PC-3 (cell line): Measurements from ENCODE around the gene TMEM94. TPM values are rescaled to one million over a fixed set of nuclear protein-coding genes. Genes with fewer than 3 reads are reported as not detected.
"Not testable (repeated sequence)": the region's sequence is repeated elsewhere in the genome, so short reads cannot be mapped to it uniquely, and the experiment has no call there.

Experiments
- ATAC-seq: fragments of 200-7000 bp; cut with Tn5 transposase; 2 replicates; pipeline ENCODE4 v1.9.1; 2020; ENCODE audit warnings: mild to moderate bottlenecking, moderate library complexity
- BruUV-seq: library from RNA; stranded (reverse); fragments of 400-500 nt; replicated peaks from 2 replicates; lab custom pipeline; 2021; lab: Mats Ljungman, UMichigan
- CTCF ChIA-PET: fragments of 300-600 bp; sonication (Branson Sonifier 250); formaldehyde crosslinking; loops from one replicate; lab custom pipeline; 2022; ENCODE audit warnings: antibody characterized with exemption; lab: Charles Lee
- POLR2A ChIA-PET: fragments of 300-600 bp; sonication (Branson Sonifier 250); formaldehyde crosslinking; loops from one replicate; lab custom pipeline; 2022; ENCODE audit warnings: antibody characterized with exemption; ENCODE audit not compliant: unreplicated experiment; lab: Charles Lee
- DNase-seq: peaks from one replicate; pipeline ENCODE4 v3.0.0-alpha.2; 2015
- H2AFZ ChIP-seq: fragments of 300-600 bp; sonication (generic); 2 replicates; pipeline ENCODE4 v1.6.0; 2016; ENCODE audit warnings: antibody characterized with exemption, low read length
- H3F3A ChIP-seq: fragments of 300-600 bp; sonication (generic); one replicate; pipeline ENCODE4 v1.6.0; 2017; ENCODE audit warnings: antibody characterized with exemption, low read length, control low read depth, mild to moderate bottlenecking; ENCODE audit not compliant: unreplicated experiment
- H3K27ac ChIP-seq: fragments of 300-600 bp; sonication (generic); 2 replicates; pipeline ENCODE4 v1.5.1; 2016; ENCODE audit warnings: mild to moderate bottlenecking, low read length
- H3K27me3 ChIP-seq: fragments of 300-600 bp; sonication (generic); 2 replicates; pipeline ENCODE4 v1.6.1; 2016; ENCODE audit warnings: low read length, mixed read lengths
- H3K36me3 ChIP-seq: fragments of 300-600 bp; sonication (generic); 2 replicates; pipeline ENCODE4 v1.6.1; 2016; ENCODE audit warnings: low read depth, mixed run types, low read length, mixed read lengths
- H3K4me1 ChIP-seq: fragments of 300-600 bp; sonication (generic); 2 replicates; pipeline ENCODE4 v1.5.1; 2016; ENCODE audit warnings: low read length; ENCODE audit not compliant: insufficient read depth
- H3K4me2 ChIP-seq: fragments of 300-600 bp; sonication (generic); 2 replicates; pipeline ENCODE4 v1.6.0; 2016; ENCODE audit warnings: low read length
- H3K4me3 ChIP-seq: fragments of 300-600 bp; sonication (generic); 2 replicates; pipeline ENCODE4 v1.5.1; 2016; ENCODE audit warnings: mild to moderate bottlenecking, low read length, mixed read lengths
- H3K79me2 ChIP-seq: fragments of 300-600 bp; sonication (generic); 2 replicates; pipeline ENCODE4 v1.6.1; 2017; ENCODE audit warnings: low read length, mixed read lengths
- H3K9ac ChIP-seq: fragments of 300-600 bp; sonication (generic); 2 replicates; pipeline ENCODE4 v1.6.0; 2016; ENCODE audit warnings: mild to moderate bottlenecking, low read length
- H3K9me2 ChIP-seq: fragments of 300-600 bp; sonication (generic); replicated peaks from 2 replicates; pipeline ENCODE4 v1.6.1; 2016; ENCODE audit warnings: mixed run types, low read length, mixed read lengths
- H3K9me3 ChIP-seq: fragments of 300-600 bp; sonication (generic); 2 replicates; pipeline ENCODE4 v1.6.1; 2016; ENCODE audit warnings: low read length, mixed read lengths
- H4K20me1 ChIP-seq: fragments of 300-600 bp; sonication (generic); 2 replicates; pipeline ENCODE4 v1.6.1; 2016; ENCODE audit warnings: low read length, mixed read lengths
- EZH2 ChIP-seq: fragments of 300-600 bp; sonication (generic); IDR thresholded peaks from one replicate; pipeline ENCODE4 v1.6.1; 2017; ENCODE audit warnings: antibody characterized with exemption, mild to moderate bottlenecking, low read length; ENCODE audit not compliant: unreplicated experiment
- EZH2phosphoT487 ChIP-seq: fragments of 300-600 bp; sonication (generic); IDR thresholded peaks from 2 replicates; pipeline ENCODE4 v1.6.1; 2018; ENCODE audit warnings: mild to moderate bottlenecking, antibody characterized with exemption, low read length, borderline replicate concordance
- intact Hi-C: fragments of 100-400 bp; cut with micrococcal nuclease; formaldehyde crosslinking; loops from 2 replicates; pipeline ENCODE4 v1.9.0; 2023
- total RNA-seq: library from RNA; depleted of rRNA; stranded (reverse); fragments of >200 nt; gene quantifications from 2 replicates; pipeline ENCODE4 v1.2.3, GENCODE V29; 2014
- TF ChIP-seq, protein P1 (sequence below): fragments of 300-600 bp; sonication (generic); conservative IDR thresholded peaks from 2 replicates; pipeline ENCODE4 v1.5.1; 2017; ENCODE audit warnings: antibody characterized with exemption, low read depth, mild to moderate bottlenecking, low read length

The TMEM94 gene
- total RNA-seq, 1 experiment from 2014 or later, result 45.6 TPM

DNA sequence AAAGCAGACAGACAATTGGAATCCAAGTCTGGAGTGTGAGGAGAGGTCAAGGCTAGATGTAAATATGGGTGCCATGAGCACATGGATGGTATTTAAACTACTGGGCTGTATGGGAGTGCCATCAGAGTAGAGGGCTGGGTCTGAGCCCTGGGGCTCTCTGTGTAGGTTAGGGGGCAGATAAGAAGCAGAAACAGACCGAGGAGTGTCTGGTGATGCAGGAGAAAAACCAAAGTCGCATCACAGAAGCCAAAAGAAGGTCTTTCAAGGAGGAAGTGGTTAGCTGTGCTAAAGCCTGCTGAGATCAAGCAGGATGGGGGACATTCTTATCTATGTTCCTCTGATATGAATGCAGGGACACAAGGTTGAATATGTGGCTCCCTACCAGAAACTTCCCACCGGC is 61.8 kb downstream of the TMEM94 start:
- no peaks in the 10 kb centered on the region for H3K9me2 ChIP-seq
- H3K27me3 ChIP-seq, result no peaks in the 10 kb centered on the region
- ChIA-PET POLR2A (no interaction called here), CTCF (interaction anchor here (3.1 kb wide), 1 partner anchor 31 kb away, joined by 18 read pairs; no protein-coding TSS in a partner anchor)
- peaks cover 27% of the 10 kb centered on the region for H3K4me1 ChIP-seq
- no TSS peak for BruUV-seq
- H3K36me3 ChIP-seq, result peaks cover 4% of the 10 kb centered on the region
- ATAC-seq (no peak), DNase-seq (no peak)
- peaks cover 38% of the 10 kb centered on the region for H3K79me2 ChIP-seq
- H3K9me3 ChIP-seq, result no peaks in the 10 kb centered on the region
- H3K4me2 ChIP-seq, result no peak overlapping the region
- H3F3A ChIP-seq, result no peaks in the 10 kb centered on the region
- intact Hi-C loops, result loop anchor here (5.0 kb wide), 2 partner anchors 61 to 114 kb away; partner anchors contain the start of genes SMIM5 and TMEM94
- TF ChIP-seq, protein P1, sequence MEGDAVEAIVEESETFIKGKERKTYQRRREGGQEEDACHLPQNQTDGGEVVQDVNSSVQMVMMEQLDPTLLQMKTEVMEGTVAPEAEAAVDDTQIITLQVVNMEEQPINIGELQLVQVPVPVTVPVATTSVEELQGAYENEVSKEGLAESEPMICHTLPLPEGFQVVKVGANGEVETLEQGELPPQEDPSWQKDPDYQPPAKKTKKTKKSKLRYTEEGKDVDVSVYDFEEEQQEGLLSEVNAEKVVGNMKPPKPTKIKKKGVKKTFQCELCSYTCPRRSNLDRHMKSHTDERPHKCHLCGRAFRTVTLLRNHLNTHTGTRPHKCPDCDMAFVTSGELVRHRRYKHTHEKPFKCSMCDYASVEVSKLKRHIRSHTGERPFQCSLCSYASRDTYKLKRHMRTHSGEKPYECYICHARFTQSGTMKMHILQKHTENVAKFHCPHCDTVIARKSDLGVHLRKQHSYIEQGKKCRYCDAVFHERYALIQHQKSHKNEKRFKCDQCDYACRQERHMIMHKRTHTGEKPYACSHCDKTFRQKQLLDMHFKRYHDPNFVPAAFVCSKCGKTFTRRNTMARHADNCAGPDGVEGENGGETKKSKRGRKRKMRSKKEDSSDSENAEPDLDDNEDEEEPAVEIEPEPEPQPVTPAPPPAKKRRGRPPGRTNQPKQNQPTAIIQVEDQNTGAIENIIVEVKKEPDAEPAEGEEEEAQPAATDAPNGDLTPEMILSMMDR, result no peak
- TF ChIP-seq EZH2phosphoT487 (no peak), EZH2 (no peak)
- H3K27ac ChIP-seq, result no peak overlapping the region
- no peak overlapping the region for H2AFZ ChIP-seq
- H3K9ac ChIP-seq, result no peak overlapping the region
- H3K4me3 ChIP-seq, result no peak overlapping the region
- H4K20me1 ChIP-seq, result peaks cover 10% of the 10 kb centered on the region

DNA sequence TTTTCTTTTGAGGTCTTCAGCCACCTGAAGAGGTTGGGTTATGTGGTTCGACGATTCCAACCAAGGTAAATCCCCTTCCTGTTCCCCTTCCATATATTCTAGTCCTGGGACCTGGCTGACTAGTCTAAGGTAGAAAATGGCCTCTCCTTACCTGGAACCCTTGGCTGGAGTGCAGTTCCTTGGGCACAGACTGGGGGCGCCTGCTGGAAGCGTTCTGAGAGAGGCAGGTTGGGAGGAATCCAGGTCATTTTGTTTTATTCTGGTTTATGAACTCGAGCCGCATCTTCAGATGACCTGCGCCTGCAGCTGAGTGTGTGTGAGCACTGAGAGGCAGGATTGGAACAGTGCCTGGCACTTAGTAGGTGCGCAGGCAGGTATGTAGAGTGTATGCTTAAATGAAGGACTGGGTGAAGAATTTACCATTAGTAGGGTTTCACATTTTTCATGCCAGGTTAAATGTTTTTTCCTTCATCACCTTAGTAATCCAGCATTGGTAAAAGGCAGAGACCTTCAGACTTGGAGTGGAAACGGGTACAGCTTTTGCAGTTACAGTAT is 62.6 kb downstream of the TMEM94 start:
- intact Hi-C loops, result loop anchor here (5.0 kb wide), 2 partner anchors 62 to 113 kb away; partner anchors contain the start of genes SMIM5 and TMEM94
- DNase-seq (no peak), ATAC-seq (no peak)
- H3K4me3 ChIP-seq, result no peak overlapping the region
- no peak overlapping the region for H2AFZ ChIP-seq
- H3K4me1 ChIP-seq, result peaks cover 19% of the 10 kb centered on the region
- ChIA-PET POLR2A (no interaction called here), CTCF (interaction anchor here (0.6 kb wide), 1 partner anchor 335 kb away, joined by 3 read pairs; no protein-coding TSS in a partner anchor)
- H3K79me2 ChIP-seq, result peaks cover 29% of the 10 kb centered on the region
- peaks cover 4% of the 10 kb centered on the region for H3K36me3 ChIP-seq
- H3F3A ChIP-seq, result no peaks in the 10 kb centered on the region
- BruUV-seq, result no TSS peak
- H3K27me3 ChIP-seq, result no peaks in the 10 kb centered on the region
- no peak overlapping the region for H3K9ac ChIP-seq
- peaks cover under 1% of the 10 kb centered on the region for H4K20me1 ChIP-seq
- H3K9me2 ChIP-seq, result no peaks in the 10 kb centered on the region
- H3K9me3 ChIP-seq, result no peaks in the 10 kb centered on the region
- no peak overlapping the region for H3K4me2 ChIP-seq
- H3K27ac ChIP-seq, result no peak overlapping the region
- TF ChIP-seq, protein P1, result no peak; the same call in 1 of the 2 replicates
- no peak for TF ChIP-seq EZH2phosphoT487
- no peak for TF ChIP-seq EZH2

DNA sequence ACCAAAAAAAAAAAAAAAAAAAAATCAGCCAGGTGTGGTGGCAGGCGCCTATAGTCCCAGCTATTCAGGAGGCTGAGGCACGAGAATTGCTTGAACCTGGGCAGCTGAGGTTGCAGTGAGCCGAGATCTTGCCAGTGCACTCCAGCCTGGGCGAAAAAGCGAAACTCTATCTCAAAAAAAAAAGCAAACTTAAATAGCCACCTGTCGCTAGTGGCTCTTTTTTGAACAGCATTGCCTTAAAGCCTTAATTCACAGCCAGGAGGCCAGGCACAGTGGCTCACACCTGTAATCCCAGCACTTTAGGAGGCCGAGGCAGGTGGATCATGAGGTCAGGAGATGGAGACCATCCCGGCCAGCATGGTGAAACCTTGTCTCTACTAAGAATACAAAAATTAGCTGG is 64.0 kb downstream of the TMEM94 start:
- H3K27me3 ChIP-seq, DNase-seq, BruUV-seq, H3K9me3 ChIP-seq, H3K27ac ChIP-seq, H2AFZ ChIP-seq, POLR2A ChIA-PET, H3F3A ChIP-seq, H3K36me3 ChIP-seq, ATAC-seq, H4K20me1 ChIP-seq, H3K9me2 ChIP-seq, H3K4me3 ChIP-seq, CTCF ChIA-PET, H3K9ac ChIP-seq, intact Hi-C loops, H3K4me2 ChIP-seq: not testable (repeated sequence)
- peaks cover 18% of the 10 kb centered on the region for H3K4me1 ChIP-seq
- peaks cover 16% of the 10 kb centered on the region for H3K79me2 ChIP-seq
